Measurements from ENCODE around the gene MARVELD3.

- TF ChIP-seq CTCF (IDR thresholded peaks at IDR 0.05; ENCODE audit: low read depth, low read length) (peak; percentile 68), MYC (IDR thresholded peaks at IDR 0.05; ENCODE audit: low read depth, low read length) (no peak)
Observed at GRCh38 chr16:71645450-71645849, 19.5 kb downstream of the MARVELD3 start.
